Osteocyte (in vitro differentiated cells): ENCODE data around the gene RRAGB. TPM values are rescaled to one million over a fixed set of nuclear protein-coding genes. Genes with fewer than 3 reads are reported as not detected.
"Not testable (repeated sequence)": the region's sequence is repeated elsewhere in the genome, so short reads cannot be mapped to it uniquely, and the experiment has no call there.

Experiments used
- DNase-seq: peaks from one replicate; pipeline ENCODE4 v3.0.0; 2021; ENCODE audit warnings: mixed read lengths; ENCODE audit not compliant: unreplicated experiment; ENCODE audit errors: extremely low spot score
- H3K27ac Mint-ChIP-seq: one replicate; pipeline ENCODE4 v1.8.0; 2021; ENCODE audit warnings: mild to moderate bottlenecking, mixed read lengths; ENCODE audit not compliant: unreplicated experiment
- H3K27me3 Mint-ChIP-seq: one replicate; pipeline ENCODE4 v1.8.0; 2021; ENCODE audit warnings: mixed read lengths; ENCODE audit not compliant: unreplicated experiment
- H3K36me3 Mint-ChIP-seq: one replicate; pipeline ENCODE4 v1.8.0; 2021; ENCODE audit warnings: mixed read lengths; ENCODE audit not compliant: unreplicated experiment
- H3K4me1 Mint-ChIP-seq: one replicate; pipeline ENCODE4 v1.8.0; 2021; ENCODE audit warnings: mixed read lengths; ENCODE audit not compliant: unreplicated experiment
- H3K4me3 Mint-ChIP-seq: one replicate; pipeline ENCODE4 v1.8.0; 2021; ENCODE audit warnings: mild to moderate bottlenecking, moderate library complexity, mixed read lengths; ENCODE audit not compliant: unreplicated experiment
- H3K9me3 Mint-ChIP-seq: one replicate; pipeline ENCODE4 v1.8.0; 2021; ENCODE audit warnings: mixed read lengths; ENCODE audit not compliant: unreplicated experiment
- total RNA-seq: library from RNA; stranded (reverse); gene quantifications from 2 replicates; pipeline ENCODE4 v1.2.1, GENCODE V29; 2021
- TF ChIP-seq, protein P1 (sequence below): fragments of 200-600 bp; sonication (generic); IDR thresholded peaks from 2 replicates; pipeline ENCODE4 v1.5.0; 2021; ENCODE audit warnings: antibody characterized with exemption, mild to moderate bottlenecking, moderate library complexity

RRAGB gene
- total RNA-seq, 1 donor from 2014 or later: 30.3 TPM

DNA sequence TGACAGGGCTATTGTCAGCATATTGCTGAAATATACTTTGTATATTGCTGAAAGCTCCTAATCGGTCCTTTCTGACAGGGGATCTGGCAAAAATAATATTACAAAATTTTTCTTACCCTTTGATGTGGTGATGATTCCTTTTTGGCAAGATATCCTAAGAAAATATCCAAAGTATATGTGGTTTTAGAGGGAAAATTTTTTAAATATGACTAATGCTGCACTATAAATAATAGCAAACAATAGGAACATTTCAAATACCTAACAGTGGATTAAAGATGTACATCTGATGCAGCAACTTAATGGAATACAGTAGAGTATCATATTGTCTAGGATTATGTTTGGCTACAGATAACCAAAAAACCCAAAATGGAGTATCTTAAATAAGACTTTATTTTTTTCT is 49.6 kb downstream of the RRAGB start:
- Mint-ChIP-seq H3K27ac (no peak overlapping the region), H3K4me1 (peaks cover 7% of the 10 kb centered on the region), H3K36me3 (peaks cover 11% of the 10 kb centered on the region), H3K27me3 (no peaks in the 10 kb centered on the region), H3K9me3 (peaks cover 26% of the 10 kb centered on the region), H3K4me3 (no peak overlapping the region)
- TF ChIP-seq, protein P1, sequence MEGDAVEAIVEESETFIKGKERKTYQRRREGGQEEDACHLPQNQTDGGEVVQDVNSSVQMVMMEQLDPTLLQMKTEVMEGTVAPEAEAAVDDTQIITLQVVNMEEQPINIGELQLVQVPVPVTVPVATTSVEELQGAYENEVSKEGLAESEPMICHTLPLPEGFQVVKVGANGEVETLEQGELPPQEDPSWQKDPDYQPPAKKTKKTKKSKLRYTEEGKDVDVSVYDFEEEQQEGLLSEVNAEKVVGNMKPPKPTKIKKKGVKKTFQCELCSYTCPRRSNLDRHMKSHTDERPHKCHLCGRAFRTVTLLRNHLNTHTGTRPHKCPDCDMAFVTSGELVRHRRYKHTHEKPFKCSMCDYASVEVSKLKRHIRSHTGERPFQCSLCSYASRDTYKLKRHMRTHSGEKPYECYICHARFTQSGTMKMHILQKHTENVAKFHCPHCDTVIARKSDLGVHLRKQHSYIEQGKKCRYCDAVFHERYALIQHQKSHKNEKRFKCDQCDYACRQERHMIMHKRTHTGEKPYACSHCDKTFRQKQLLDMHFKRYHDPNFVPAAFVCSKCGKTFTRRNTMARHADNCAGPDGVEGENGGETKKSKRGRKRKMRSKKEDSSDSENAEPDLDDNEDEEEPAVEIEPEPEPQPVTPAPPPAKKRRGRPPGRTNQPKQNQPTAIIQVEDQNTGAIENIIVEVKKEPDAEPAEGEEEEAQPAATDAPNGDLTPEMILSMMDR: no peak
- DNase-seq: no peak

DNA sequence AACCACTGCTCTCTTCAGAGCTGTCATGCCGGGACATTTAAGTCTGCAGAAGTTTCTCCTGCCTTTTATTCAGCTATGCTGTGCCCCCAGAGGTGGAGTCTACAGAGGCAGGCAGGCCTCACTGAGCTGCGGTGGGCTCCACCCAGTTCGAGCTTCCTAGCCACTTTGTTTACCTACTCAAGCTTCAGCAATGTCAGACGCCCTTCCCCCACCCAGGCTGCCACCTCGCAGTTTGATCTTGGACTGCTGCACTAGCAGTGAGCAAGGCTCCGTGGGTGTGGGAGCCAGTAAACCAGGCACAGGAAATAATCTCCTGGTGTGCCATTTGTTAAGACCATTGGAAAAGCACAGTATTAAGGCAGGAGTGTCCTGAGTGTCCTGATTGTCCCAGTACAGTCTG is 56.9 kb downstream of the RRAGB start:
- not testable (repeated sequence) for DNase-seq, H3K27me3 Mint-ChIP-seq, H3K27ac Mint-ChIP-seq, H3K4me3 Mint-ChIP-seq
- Mint-ChIP-seq H3K4me1 (peaks cover 19% of the 10 kb centered on the region), H3K9me3 (peaks cover 35% of the 10 kb centered on the region), H3K36me3 (peaks cover 21% of the 10 kb centered on the region)

DNA sequence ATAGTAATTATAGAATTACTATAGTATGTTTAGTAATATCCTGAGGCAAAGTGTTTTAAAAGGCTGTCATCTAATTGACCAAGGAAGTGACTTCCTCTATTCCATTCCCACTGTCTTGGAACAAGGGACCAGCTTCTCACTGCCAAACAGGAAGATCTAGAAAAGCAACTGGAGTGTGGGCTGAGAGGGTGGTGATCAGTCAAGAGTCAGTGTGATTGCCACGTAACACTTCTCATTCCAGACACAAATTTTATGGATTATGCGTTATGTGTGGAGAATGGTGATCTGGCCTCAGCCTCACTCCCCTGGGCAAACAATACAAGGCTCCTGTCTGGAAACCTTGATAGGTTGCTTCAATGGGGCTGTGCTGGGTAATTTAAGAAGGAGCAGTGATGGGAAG is 60.0 kb downstream of the RRAGB start:
- no peak for DNase-seq
- H3K9me3 Mint-ChIP-seq: peaks cover 26% of the 10 kb centered on the region
- no peaks in the 10 kb centered on the region for H3K27me3 Mint-ChIP-seq
- TF ChIP-seq, protein P1: no peak
- peak overlapping the region; percentile 47 for H3K27ac Mint-ChIP-seq
- H3K4me1 Mint-ChIP-seq: peaks cover 19% of the 10 kb centered on the region
- H3K4me3 Mint-ChIP-seq: no peak overlapping the region
- peaks cover 13% of the 10 kb centered on the region for H3K36me3 Mint-ChIP-seq

DNA sequence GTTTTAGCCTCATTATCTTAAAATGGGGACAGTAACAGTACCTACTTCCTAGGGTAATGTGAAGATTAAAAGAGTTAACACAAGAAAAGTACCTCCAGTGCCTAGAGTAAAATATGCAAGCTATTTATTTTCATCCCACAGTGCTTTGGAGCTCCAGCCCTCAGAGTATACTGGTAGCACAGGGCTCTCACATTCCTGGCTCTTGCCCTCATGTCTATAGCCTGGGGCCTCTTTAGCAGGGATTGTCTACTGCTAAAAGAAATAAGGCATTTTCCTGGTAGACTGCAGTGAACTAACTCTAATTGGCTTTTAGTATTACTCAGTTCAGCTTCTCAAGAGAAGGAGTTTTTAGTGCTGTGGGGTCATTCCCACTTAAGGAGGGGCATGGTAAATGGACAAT is 60.8 kb downstream of the RRAGB start:
- Mint-ChIP-seq H3K4me3 (no peak overlapping the region), H3K27ac (peak overlapping the region; percentile 27), H3K4me1 (peaks cover 19% of the 10 kb centered on the region), H3K36me3 (peaks cover 10% of the 10 kb centered on the region), H3K27me3 (no peaks in the 10 kb centered on the region), H3K9me3 (peaks cover 26% of the 10 kb centered on the region)
- TF ChIP-seq, protein P1: no peak
- no peak for DNase-seq

DNA sequence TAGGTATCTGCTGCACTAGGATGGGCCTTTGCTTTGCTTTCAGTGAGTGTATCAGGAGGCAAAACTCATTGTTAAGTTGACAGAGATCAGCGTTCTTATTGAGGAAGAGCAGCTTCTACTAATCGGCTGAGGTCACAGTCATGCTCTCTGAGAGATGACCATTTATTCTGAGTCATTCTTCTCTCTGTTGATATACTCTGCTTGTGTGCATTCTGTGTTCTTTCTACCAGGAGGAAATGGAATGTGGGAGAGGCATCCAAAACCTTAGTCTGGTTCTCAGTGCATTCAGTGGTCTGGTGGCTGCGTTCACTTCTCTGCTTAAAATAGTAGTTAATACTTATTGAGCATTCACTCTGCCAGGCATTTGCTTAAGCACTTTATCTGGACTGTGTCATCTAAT is 66.2 kb downstream of the RRAGB start:
- H3K27ac Mint-ChIP-seq: no peak overlapping the region
- peaks cover 6% of the 10 kb centered on the region for H3K4me1 Mint-ChIP-seq
- no peak overlapping the region for H3K4me3 Mint-ChIP-seq
- no peak for DNase-seq
- TF ChIP-seq, protein P1: no peak
- no peaks in the 10 kb centered on the region for H3K27me3 Mint-ChIP-seq
- peaks cover 3% of the 10 kb centered on the region for H3K36me3 Mint-ChIP-seq
- peaks cover 19% of the 10 kb centered on the region for H3K9me3 Mint-ChIP-seq

DNA sequence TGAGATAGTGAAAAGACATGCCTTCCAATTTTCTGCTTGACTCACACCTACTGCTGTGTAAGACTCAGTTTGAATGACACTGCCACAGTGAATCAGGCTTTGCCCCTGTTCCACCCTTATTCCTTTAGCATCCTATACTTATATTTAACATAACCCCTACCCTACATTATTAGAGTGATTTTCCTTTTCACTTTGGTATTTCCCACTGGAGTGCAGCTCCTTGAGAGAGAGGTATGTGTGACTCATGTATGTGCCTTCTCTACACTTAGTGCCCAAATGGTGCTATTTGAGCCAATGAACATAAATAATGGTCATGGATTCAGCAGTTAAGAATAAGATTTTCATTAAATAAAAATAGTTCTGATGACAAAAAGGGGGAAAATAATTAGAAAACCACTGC is 69.5 kb downstream of the RRAGB start:
- Mint-ChIP-seq H3K36me3 (peaks cover 3% of the 10 kb centered on the region), H3K4me1 (no peaks in the 10 kb centered on the region), H3K9me3 (peaks cover 15% of the 10 kb centered on the region), H3K27ac (no peak overlapping the region), H3K4me3 (no peak overlapping the region), H3K27me3 (no peaks in the 10 kb centered on the region)
- DNase-seq: no peak
- TF ChIP-seq, protein P1: no peak
